ENCODE results near the gene MRPL44.

The MRPL44 gene

DNA sequence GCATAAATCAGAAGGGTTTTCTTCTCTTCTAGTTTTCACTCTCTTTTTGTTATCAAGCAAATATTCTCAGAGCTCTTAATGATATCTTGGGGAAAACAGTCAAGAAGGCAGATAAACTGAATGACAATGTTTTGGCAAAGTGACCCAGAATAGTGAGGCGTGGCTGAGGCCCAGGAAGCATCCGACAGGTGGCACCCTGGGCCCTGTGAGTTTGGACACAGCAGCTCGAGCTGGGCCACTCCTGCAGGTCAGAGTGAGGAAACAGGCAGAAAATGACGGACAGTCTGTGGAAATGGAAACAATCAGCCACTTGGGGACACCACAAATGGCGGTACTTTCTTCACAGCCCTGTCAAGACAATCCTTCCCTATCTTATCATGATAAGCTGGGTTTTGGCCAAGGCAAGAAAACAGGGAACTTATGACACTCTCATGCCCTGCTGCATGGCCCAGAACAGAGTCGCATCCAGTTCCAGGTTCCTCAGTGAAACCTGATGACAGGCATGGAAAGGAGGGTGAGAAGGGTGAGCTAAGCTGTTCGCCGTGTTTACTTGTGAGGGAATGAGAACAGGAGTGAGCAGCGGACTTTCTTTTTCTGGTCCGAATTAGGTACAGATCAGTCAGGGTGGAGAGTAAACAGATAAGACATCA is 32.1 kb downstream of the MRPL44 start:
- TF ChIP-seq, protein P1, sequence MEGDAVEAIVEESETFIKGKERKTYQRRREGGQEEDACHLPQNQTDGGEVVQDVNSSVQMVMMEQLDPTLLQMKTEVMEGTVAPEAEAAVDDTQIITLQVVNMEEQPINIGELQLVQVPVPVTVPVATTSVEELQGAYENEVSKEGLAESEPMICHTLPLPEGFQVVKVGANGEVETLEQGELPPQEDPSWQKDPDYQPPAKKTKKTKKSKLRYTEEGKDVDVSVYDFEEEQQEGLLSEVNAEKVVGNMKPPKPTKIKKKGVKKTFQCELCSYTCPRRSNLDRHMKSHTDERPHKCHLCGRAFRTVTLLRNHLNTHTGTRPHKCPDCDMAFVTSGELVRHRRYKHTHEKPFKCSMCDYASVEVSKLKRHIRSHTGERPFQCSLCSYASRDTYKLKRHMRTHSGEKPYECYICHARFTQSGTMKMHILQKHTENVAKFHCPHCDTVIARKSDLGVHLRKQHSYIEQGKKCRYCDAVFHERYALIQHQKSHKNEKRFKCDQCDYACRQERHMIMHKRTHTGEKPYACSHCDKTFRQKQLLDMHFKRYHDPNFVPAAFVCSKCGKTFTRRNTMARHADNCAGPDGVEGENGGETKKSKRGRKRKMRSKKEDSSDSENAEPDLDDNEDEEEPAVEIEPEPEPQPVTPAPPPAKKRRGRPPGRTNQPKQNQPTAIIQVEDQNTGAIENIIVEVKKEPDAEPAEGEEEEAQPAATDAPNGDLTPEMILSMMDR (IDR thresholded peaks at IDR 0.05): no peak
- Histone ChIP-seq H3K4me3 (ENCODE audit: low read depth in 1 of 2, low read length in 1 of 2) (no peak overlapping the region), H3K36me3 (no peaks in the 10 kb centered on the region), H3K27me3 (no peaks in the 10 kb centered on the region), H3K4me1 (ENCODE audit: control insufficient read depth in 1 of 2, insufficient read depth in 1 of 2, low read depth in 1 of 2, low read length in 1 of 2) (no peaks in the 10 kb centered on the region), H3K27ac (no peak overlapping the region), H3K9me3 (no peaks in the 10 kb centered on the region)

DNA sequence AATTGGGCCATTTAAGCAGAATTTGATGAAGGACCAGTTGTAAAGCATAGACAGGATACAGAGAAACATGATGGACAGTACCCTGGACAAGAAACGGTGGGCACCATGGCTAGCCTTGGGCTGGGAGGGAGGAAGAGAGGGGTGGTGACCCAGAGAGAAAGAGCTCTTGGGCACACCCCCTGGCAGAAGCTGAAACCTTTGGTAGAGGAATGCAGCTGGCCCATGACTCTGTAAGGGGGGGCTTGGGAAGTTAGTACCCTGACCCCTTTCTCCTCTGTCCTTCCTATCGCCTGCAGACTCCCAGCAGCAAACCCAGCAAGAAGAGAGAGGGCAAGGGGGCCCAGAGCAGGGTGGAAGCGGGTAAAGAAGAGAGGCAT is 32.6 kb downstream of the MRPL44 start:
- Histone ChIP-seq H3K27me3 (no peaks in the 10 kb centered on the region), H3K4me3 (ENCODE audit: low read depth in 1 of 2, low read length in 1 of 2) (no peak overlapping the region), H3K27ac (no peak overlapping the region), H3K36me3 (no peaks in the 10 kb centered on the region), H3K4me1 (ENCODE audit: control insufficient read depth in 1 of 2, insufficient read depth in 1 of 2, low read depth in 1 of 2, low read length in 1 of 2) (no peaks in the 10 kb centered on the region), H3K9me3 (no peaks in the 10 kb centered on the region)
- TF ChIP-seq, protein P1 (IDR thresholded peaks at IDR 0.05): no peak

DNA sequence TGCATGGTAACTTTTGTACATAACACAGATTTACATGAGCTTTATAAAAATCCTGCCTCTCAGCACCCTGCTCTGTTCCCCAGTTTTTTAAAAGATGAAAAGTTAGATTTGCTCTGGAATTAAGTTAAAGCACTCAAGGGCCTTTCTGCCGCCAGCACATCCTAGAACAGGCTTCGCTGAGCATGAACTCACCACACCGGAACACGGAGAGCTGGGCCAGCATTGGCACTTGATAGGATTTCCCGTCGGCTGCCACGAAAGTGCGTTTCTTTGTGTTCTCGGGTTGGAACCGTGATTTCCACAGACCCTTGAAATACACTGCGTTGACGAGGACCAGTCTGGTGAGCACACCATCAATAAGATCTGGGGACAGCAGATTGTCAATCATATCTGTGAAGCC is 34.3 kb downstream of the MRPL44 start:
- H3K4me1 ChIP-seq (ENCODE audit: control insufficient read depth in 1 of 2, insufficient read depth in 1 of 2, low read depth in 1 of 2, low read length in 1 of 2): no peaks in the 10 kb centered on the region
- no peaks in the 10 kb centered on the region for H3K36me3 ChIP-seq
- H3K4me3 ChIP-seq (ENCODE audit: low read depth in 1 of 2, low read length in 1 of 2): no peak overlapping the region
- H3K27ac ChIP-seq: no peak overlapping the region
- TF ChIP-seq, protein P1 (IDR thresholded peaks at IDR 0.05): no peak
- no peaks in the 10 kb centered on the region for H3K9me3 ChIP-seq
- H3K27me3 ChIP-seq: no peaks in the 10 kb centered on the region

GRCh38 chr2:223993634-223994232 is 36.5 kb downstream of the MRPL44 start:
- TF ChIP-seq, protein P1 (IDR thresholded peaks at IDR 0.05): peak; percentile 40
- no peak overlapping the region for H3K27ac ChIP-seq
- H3K4me3 ChIP-seq (ENCODE audit: low read depth in 1 of 2, low read length in 1 of 2): no peak overlapping the region
- H3K4me1 ChIP-seq (ENCODE audit: control insufficient read depth in 1 of 2, insufficient read depth in 1 of 2, low read depth in 1 of 2, low read length in 1 of 2): no peaks in the 10 kb centered on the region
- no peaks in the 10 kb centered on the region for H3K27me3 ChIP-seq
- H3K9me3 ChIP-seq: no peaks in the 10 kb centered on the region
- no peaks in the 10 kb centered on the region for H3K36me3 ChIP-seq

DNA sequence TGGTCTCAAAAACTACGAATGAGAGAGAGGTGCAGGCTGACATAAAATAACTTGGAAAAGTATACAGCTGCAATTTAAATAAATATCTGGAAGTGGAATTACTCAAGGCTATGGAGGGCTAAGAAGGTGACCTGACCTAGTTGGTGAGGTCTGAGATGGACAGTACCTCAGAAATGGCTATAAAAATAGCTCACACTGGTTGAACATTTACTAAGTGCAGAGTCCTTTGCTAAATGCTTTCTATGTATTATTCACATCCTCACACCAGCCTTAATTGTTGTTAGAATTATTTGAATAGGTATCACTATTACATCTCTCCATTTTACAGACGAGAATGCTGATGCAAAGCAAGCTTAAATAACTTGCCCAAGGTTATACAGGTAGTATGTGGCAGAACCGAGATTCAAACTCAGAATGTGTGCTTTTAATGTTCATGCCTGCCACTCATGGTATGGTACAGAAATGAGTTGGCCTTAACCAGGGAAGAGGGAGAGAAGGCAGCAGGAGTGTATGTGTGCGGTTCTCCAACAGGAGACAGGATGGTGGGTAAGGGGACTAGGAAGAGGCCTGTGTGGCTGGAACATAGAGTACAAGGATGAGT is 37.4 kb downstream of the MRPL44 start:
- Histone ChIP-seq H3K27ac (no peak overlapping the region), H3K9me3 (no peaks in the 10 kb centered on the region), H3K36me3 (no peaks in the 10 kb centered on the region), H3K4me3 (ENCODE audit: low read depth in 1 of 2, low read length in 1 of 2) (no peak overlapping the region), H3K27me3 (no peaks in the 10 kb centered on the region), H3K4me1 (ENCODE audit: control insufficient read depth in 1 of 2, insufficient read depth in 1 of 2, low read depth in 1 of 2, low read length in 1 of 2) (no peaks in the 10 kb centered on the region)
- TF ChIP-seq, protein P1 (IDR thresholded peaks at IDR 0.05): no peak
